Panc1 (cell line): ENCODE results near the gene WDFY3. TPM values are rescaled to one million over a fixed set of nuclear protein-coding genes. Genes with fewer than 3 reads are reported as not detected.

ENCODE experiments used
- ATAC-seq: fragments of 200-7000 bp; cut with Tn5 transposase; 2 replicates; pipeline ENCODE4 v1.9.1; 2020; ENCODE audit warnings: mild to moderate bottlenecking, moderate library complexity
- BruUV-seq: library from RNA; stranded (reverse); fragments of 400-500 nt; replicated peaks from 2 replicates; lab custom pipeline; 2021; lab: Mats Ljungman, UMichigan
- CTCF ChIA-PET: fragments of 300-600 bp; sonication (Branson Sonifier 250); formaldehyde crosslinking; loops from one replicate; lab custom pipeline; 2022; ENCODE audit warnings: antibody characterized with exemption; lab: Charles Lee
- POLR2A ChIA-PET: fragments of 300-600 bp; sonication (Branson Sonifier 250); formaldehyde crosslinking; loops from one replicate; lab custom pipeline; 2022; ENCODE audit warnings: antibody characterized with exemption; lab: Charles Lee
- DNase-seq: peaks from one replicate; pipeline ENCODE4 v3.0.0-alpha.2; 2010; ENCODE audit warnings: low read depth, low spot score
- H3K27ac ChIP-seq: 2 replicates; pipeline ENCODE4 v1.5.1; 2011; ENCODE audit warnings: mild to moderate bottlenecking, low read length, inconsistent platforms
- H3K27me3 ChIP-seq: fragments of 200-500 bp; sonication (Bioruptor generic); 2 replicates; pipeline ENCODE4 v1.6.0; 2014; ENCODE audit warnings: low read length, inconsistent platforms; ENCODE audit not compliant: control insufficient read depth, insufficient read depth
- H3K36me3 ChIP-seq: fragments of 200-500 bp; sonication (Bioruptor generic); 2 replicates; pipeline ENCODE4 v1.5.1; 2014; ENCODE audit warnings: inconsistent platforms, mild to moderate bottlenecking, low read length, moderate library complexity; ENCODE audit not compliant: control insufficient read depth, insufficient read depth
- H3K4me1 ChIP-seq: 2 replicates; pipeline ENCODE4 v1.5.1; 2011; ENCODE audit warnings: inconsistent platforms, mild to moderate bottlenecking, low read length, moderate library complexity; ENCODE audit not compliant: control insufficient read depth, insufficient read depth
- H3K4me3 ChIP-seq, 2 experiments: 2 replicates each; pipeline ENCODE4 v1.5.1; 2011 to 2012; ENCODE audit warnings: low read depth in 2 of 2, low read length in 2 of 2, mild to moderate bottlenecking in 2 of 2, inconsistent platforms in 1 of 2, moderate library complexity in 1 of 2
- H3K9me3 ChIP-seq: fragments of 200-500 bp; sonication (Bioruptor generic); 2 replicates; pipeline ENCODE4 v1.5.1; 2014; ENCODE audit warnings: low read depth, mild to moderate bottlenecking, inconsistent platforms, low read length, moderate library complexity; ENCODE audit not compliant: control insufficient read depth, insufficient read depth
- POLR2AphosphoS5 ChIP-seq: IDR thresholded peaks from 2 replicates; pipeline ENCODE4 v1.6.1; 2012; ENCODE audit warnings: mild to moderate bottlenecking, low read depth, low read length, moderate library complexity
- SIN3A ChIP-seq: IDR thresholded peaks from 2 replicates; pipeline ENCODE4 v1.6.1; 2012; ENCODE audit warnings: low read depth, mild to moderate bottlenecking, low read length, moderate library complexity, borderline replicate concordance; ENCODE audit not compliant: insufficient read depth
- TCF7L2 ChIP-seq: IDR thresholded peaks from 2 replicates; pipeline ENCODE4 v1.6.1; 2011; ENCODE audit warnings: mild to moderate bottlenecking, low read depth, low read length, inconsistent platforms
- in situ Hi-C: cut with HindIII; loops from 2 replicates; pipeline ENCODE4 v1.10.0; 2016; ENCODE audit warnings: low sequenced_read_pairs, low pct_unique_long_range_greater_than_20kb
- intact Hi-C: fragments of 100-400 bp; cut with micrococcal nuclease; formaldehyde crosslinking; loops from one replicate; pipeline ENCODE4 v1.10.0; 2022; ENCODE audit not compliant: unreplicated experiment
- total RNA-seq: library from RNA; stranded (reverse); gene quantifications from one replicate; pipeline ENCODE4 v1.2.1, GENCODE V29; 2021; ENCODE audit not compliant: unreplicated experiment
- TF ChIP-seq, protein P1 (sequence below), 2 experiments: IDR thresholded peaks; 2 replicates each; pipeline ENCODE4 v1.6.1; 2011 to 2012; ENCODE audit warnings: low read depth in 2 of 2, control low read depth in 1 of 2, low read length in 1 of 2, mild to moderate bottlenecking in 1 of 2, moderate library complexity in 1 of 2; ENCODE audit not compliant: insufficient read depth in 1 of 2
- TF ChIP-seq, protein P2 (sequence below): fragments of 450-650 bp; IDR thresholded peaks from 2 replicates; pipeline ENCODE4 v1.5.1; 2017; ENCODE audit warnings: mild to moderate bottlenecking

The WDFY3 gene
- total RNA-seq, 1 experiment from 2014 or later: 47.8 TPM

DNA sequence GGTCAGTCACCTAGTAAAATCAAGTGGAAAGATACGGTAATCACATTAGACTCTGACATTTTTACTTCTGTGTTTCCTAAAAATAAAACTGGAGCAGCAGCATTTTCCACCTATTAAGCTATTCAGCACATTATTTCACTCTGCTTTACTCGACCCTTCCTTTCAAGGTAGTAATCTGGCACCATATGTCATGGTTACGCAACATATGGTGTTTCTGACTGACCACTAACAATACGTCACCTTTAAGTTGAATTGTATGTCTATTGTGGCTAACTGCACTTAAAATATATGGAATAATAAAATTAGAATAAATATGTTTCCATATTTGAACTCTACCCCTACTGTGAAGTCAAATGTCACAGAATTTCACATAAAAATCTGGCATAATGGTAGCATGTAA is 214.8 kb downstream of the WDFY3 start:
- BruUV-seq: no TSS peak
- DNase-seq: no peak
- no peak overlapping the region for H3K27ac ChIP-seq
- H3K4me1 ChIP-seq: no peaks in the 10 kb centered on the region
- intact Hi-C loops: loop anchor here (5.0 kb wide), 1 partner anchor 216 kb away; the partner anchor contains the start of gene WDFY3
- TF ChIP-seq SIN3A: no peak
- TF ChIP-seq, protein P1, sequence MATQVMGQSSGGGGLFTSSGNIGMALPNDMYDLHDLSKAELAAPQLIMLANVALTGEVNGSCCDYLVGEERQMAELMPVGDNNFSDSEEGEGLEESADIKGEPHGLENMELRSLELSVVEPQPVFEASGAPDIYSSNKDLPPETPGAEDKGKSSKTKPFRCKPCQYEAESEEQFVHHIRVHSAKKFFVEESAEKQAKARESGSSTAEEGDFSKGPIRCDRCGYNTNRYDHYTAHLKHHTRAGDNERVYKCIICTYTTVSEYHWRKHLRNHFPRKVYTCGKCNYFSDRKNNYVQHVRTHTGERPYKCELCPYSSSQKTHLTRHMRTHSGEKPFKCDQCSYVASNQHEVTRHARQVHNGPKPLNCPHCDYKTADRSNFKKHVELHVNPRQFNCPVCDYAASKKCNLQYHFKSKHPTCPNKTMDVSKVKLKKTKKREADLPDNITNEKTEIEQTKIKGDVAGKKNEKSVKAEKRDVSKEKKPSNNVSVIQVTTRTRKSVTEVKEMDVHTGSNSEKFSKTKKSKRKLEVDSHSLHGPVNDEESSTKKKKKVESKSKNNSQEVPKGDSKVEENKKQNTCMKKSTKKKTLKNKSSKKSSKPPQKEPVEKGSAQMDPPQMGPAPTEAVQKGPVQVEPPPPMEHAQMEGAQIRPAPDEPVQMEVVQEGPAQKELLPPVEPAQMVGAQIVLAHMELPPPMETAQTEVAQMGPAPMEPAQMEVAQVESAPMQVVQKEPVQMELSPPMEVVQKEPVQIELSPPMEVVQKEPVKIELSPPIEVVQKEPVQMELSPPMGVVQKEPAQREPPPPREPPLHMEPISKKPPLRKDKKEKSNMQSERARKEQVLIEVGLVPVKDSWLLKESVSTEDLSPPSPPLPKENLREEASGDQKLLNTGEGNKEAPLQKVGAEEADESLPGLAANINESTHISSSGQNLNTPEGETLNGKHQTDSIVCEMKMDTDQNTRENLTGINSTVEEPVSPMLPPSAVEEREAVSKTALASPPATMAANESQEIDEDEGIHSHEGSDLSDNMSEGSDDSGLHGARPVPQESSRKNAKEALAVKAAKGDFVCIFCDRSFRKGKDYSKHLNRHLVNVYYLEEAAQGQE (IDR thresholded peaks at IDR 0.05; ENCODE audit: insufficient read depth in 1 of 2, low read depth in 2 of 2, low read length in 1 of 2): no peak
- no peak for TF ChIP-seq POLR2AphosphoS5
- TF ChIP-seq, protein P2, sequence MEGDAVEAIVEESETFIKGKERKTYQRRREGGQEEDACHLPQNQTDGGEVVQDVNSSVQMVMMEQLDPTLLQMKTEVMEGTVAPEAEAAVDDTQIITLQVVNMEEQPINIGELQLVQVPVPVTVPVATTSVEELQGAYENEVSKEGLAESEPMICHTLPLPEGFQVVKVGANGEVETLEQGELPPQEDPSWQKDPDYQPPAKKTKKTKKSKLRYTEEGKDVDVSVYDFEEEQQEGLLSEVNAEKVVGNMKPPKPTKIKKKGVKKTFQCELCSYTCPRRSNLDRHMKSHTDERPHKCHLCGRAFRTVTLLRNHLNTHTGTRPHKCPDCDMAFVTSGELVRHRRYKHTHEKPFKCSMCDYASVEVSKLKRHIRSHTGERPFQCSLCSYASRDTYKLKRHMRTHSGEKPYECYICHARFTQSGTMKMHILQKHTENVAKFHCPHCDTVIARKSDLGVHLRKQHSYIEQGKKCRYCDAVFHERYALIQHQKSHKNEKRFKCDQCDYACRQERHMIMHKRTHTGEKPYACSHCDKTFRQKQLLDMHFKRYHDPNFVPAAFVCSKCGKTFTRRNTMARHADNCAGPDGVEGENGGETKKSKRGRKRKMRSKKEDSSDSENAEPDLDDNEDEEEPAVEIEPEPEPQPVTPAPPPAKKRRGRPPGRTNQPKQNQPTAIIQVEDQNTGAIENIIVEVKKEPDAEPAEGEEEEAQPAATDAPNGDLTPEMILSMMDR: no peak
- TF ChIP-seq TCF7L2: no peak
- H3K4me3 ChIP-seq: no peak overlapping the region
- in situ Hi-C loops: no loop called here
- peaks cover 8% of the 10 kb centered on the region for H3K36me3 ChIP-seq
- no peaks in the 10 kb centered on the region for H3K27me3 ChIP-seq
- ChIA-PET CTCF (no interaction called here), POLR2A (no interaction called here)
- no peak for ATAC-seq
- H3K9me3 ChIP-seq: no peaks in the 10 kb centered on the region

DNA sequence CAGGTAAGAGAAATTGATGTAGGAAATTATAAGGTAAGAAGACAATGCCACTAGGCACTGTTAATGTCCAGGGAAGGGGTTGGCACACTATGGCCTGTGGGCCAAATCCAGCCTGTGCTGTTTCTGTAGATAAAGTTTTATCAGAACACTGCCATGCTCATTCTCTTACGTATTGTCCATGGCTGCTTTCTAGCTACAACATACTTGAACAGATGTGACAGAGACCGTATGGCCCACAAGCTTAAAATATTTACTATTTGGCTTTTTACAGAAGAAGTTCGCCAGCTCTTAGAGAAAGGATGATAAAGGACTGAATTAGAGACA is 215.6 kb downstream of the WDFY3 start:
- H3K27me3 ChIP-seq: no peaks in the 10 kb centered on the region
- BruUV-seq: no TSS peak
- ChIA-PET CTCF (interaction anchor here (0.9 to 1.7 kb wide), 2 partner anchors 58 to 220 kb away, joined by 3 to 9 read pairs; no protein-coding TSS in a partner anchor), POLR2A (no interaction called here)
- no peak overlapping the region for H3K27ac ChIP-seq
- H3K4me1 ChIP-seq: no peaks in the 10 kb centered on the region
- intact Hi-C loops: loop anchor here (5.0 kb wide), 1 partner anchor 216 kb away; the partner anchor contains the start of gene WDFY3
- ATAC-seq: no peak
- DNase-seq: no peak
- in situ Hi-C loops: no loop called here
- H3K36me3 ChIP-seq: peaks cover 8% of the 10 kb centered on the region
- no peak overlapping the region for H3K4me3 ChIP-seq
- TF ChIP-seq SIN3A: no peak
- TF ChIP-seq, protein P2: no peak
- TF ChIP-seq POLR2AphosphoS5: no peak
- no peaks in the 10 kb centered on the region for H3K9me3 ChIP-seq
